GM19328 (cell line): ENCODE results near the gene EMX2.
"Not testable (repeated sequence)": the region's sequence is repeated elsewhere in the genome, so short reads cannot be mapped to it uniquely, and the experiment has no call there.

Experiments
- ATAC-seq: cut with Tn5 transposase; IDR thresholded peaks from one replicate; pipeline ENCODE4 v1.9.1; 2021; ENCODE audit warnings: mild to moderate bottlenecking, moderate library complexity; ENCODE audit not compliant: unreplicated experiment

Gene EMX2

DNA sequence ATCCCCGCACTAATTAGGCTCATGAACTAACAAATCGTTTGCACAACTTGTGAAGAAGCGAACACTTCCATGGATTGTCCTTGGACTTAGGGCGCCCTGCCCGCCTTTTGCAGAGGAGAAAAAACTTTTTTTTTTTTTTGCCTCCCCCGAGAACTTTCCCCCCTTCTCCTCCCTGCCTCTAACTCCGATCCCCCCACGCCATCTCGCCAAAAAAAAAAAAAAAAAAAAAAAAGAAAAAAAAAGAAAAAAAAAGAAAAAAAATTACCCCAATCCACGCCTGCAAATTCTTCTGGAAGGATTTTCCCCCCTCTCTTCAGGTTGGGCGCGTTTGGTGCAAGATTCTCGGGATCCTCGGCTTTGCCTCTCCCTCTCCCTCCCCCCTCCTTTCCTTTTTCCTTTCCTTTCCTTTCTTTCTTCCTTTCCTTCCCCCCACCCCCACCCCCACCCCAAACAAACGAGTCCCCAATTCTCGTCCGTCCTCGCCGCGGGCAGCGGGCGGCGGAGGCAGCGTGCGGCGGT, at the start of gene EMX2:
Gene EMX2, plus strand, starts transcription at position 41 of the 519 bp plus-strand sequence. CDS start 522 bp downstream, outside the sequence.
- ATAC-seq = no peak

DNA sequence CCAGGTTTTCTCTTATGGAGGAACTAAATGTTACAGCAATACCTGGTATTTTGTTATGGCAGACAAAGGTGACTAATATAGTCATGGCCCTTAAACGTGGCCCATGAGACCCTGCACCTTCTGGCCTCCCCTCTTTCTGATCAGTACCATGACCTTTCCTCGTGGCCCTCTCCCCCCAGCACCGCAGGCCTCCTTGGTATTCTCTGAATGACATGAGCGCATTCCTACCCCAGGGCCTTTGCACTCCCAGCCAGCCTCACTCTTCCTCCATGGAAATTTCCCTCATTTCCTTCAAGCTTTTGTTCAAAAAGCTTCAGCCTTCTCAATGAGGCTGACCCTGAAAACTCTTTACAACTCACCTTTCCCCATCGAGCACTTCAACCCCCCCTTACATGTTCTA, 46.5 kb upstream of the EMX2 start:
- ATAC-seq = no peak

DNA sequence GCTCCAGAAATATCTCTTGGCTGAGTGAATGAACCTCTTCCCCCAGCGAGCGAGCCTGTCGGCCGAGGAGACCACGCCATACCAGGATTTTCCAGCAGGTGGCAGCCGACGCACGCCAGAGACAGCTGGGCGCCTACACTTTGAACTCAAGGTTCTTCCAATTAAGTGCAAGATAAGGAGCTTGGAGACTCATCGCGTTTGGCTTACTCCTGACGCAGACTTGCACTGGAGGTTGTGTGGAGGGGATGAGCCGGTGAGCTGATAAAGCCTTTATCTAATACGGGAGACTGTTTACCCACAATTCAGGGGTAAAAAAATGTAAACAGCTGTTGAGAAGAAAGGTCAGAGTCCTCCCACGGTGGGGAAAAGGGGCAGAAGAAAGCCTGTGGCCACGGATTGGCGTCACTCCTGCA, 45.9 kb upstream of the EMX2 start:
- peak; percentile 74 for ATAC-seq

DNA sequence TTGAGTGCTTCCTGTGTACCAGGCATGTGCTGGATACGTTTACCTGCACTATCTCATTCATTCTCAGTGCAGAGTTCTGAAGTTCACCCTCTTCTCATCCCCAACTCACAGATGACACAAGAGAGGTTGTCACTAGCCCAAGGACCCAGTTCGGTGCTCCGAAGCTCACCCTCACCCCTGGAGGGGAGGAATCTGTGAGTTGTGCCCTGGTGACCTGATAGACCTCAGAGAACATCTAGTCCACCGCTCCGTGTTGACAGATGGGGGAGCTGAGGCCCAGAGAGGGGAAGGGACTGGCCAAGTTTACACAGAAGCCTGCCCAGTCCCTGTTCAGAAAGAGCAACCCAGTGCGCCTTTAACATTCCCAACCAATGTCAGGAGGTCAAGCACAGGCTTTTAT, 44.8 kb upstream of the EMX2 start:
- no peak for ATAC-seq

DNA sequence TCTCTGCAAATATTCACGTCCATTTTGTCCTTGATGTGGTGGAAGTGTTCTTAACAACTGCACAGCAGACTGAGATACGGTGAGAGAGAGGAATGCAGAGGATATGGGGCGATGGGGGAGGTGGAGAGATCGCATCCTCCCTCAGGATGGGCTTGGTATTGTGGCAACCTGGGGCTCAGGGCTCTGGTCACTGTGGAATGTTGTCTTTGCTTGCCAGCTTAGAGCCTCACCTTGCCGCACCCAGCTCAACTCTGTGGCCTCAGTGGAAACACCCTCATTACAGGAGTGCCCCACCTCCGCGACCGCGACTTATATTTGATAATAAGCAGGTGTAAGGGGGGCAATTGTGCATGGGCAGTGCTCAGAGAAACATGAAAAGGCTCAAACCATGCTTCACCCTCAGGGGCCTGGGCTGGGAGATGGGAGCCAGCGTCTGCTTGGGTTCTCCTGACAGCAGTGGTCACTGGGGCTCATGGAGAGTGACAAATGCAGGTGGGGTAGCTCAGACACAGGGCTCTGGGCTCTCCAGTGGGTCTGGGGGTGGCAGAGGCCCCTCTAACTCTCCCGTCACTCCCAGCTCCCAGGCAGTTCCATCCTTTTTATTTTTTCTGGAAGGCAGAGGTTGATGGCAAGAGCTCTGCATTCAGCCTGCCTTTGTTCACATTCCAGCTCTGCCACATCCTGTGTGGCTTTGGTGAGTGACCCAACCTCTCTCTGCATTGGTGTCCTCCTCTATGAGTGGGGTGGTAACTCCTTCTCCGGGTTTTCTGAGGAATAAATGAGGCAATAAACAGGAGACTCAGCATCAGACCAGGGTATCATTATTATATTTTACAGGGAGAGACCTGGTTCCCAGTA, 43.1 kb upstream of the EMX2 start:
- ATAC-seq = no peak

DNA sequence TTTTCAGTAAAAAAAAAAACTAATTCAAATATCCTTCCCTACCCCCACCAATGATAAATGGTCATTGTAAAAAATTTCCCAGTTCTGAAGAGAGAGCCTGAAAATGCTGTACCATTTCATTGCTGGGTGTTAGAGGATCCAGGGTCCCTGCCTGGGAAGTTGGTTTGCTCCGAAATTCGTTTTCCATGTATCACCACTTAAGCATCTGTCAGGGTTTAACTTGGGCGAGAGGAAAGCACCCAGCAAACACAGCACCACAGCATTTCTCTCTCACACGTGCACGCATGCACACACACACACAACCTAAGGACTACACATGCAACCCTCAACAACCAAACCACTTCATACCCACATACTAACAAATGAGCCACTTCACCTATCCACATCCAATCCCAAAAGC, 42.1 kb upstream of the EMX2 start:
- no peak for ATAC-seq

DNA sequence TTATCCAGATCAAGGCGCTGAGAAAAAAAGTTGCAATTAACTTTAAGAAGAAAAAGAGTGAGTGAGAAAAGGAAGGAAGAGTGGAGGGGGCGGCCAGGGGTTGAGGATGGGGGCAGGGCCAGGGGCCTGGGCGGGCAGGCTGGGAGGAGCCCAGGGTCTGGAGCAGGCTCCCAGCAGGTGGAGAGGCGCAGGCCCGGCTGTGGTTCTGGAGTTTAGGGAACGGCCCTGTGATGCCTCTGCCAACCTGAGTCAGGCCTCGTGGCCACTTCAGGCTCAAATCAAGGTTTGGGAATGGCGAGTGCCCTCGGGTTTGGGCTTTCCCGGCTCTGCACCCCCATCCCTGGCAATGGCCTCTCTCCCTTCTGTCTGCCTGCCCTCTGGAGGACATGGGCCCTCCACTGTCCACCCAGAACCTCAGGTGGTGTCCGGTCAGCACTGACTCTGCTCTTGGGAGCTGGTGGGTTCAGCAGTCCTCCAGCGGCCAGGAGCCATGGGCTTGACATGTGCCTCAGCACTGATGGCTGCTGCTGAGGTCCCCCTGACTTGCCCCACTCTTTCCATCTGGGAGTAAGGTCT, 41.0 kb upstream of the EMX2 start:
- no peak for ATAC-seq

DNA sequence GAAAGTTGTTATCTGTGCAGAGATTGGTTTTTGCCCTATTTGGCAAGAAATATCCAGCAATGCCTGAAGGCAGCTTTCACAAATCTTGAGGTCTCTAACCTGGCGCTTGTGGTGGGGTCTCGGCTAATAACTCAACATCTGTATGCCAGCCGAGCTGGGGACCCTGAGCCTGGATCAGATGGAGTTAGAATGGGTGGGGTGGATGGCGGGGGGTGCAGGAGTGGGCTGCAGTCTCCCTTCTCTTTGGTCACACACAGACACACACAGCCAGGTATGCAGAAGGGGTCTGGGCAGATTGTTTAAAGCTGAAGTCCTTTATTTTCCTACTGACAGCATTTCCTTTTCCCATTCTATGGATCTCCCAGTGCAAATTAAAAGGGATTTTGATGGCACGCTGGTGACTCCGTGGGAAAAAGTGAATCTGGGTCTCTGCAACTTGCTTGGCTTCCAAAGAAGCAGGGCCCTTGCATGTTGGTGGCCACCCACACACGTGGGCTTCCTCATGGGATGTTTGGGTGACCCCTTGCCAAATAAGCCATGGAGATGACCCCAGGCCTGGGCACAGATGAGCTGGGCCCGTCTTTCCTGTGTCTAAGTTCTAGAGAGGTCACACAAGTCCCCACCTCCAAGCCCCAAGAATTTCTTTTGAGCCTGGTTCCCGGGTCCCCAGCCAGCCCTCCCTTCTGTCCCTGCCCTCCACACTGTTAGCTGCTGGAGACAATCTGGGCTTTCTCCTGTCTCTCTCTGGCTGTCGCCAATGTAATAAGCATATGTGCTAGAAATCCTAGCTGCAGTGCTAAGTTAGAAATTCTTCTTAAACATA, 39.9 kb upstream of the EMX2 start:
- ATAC-seq = no peak

DNA sequence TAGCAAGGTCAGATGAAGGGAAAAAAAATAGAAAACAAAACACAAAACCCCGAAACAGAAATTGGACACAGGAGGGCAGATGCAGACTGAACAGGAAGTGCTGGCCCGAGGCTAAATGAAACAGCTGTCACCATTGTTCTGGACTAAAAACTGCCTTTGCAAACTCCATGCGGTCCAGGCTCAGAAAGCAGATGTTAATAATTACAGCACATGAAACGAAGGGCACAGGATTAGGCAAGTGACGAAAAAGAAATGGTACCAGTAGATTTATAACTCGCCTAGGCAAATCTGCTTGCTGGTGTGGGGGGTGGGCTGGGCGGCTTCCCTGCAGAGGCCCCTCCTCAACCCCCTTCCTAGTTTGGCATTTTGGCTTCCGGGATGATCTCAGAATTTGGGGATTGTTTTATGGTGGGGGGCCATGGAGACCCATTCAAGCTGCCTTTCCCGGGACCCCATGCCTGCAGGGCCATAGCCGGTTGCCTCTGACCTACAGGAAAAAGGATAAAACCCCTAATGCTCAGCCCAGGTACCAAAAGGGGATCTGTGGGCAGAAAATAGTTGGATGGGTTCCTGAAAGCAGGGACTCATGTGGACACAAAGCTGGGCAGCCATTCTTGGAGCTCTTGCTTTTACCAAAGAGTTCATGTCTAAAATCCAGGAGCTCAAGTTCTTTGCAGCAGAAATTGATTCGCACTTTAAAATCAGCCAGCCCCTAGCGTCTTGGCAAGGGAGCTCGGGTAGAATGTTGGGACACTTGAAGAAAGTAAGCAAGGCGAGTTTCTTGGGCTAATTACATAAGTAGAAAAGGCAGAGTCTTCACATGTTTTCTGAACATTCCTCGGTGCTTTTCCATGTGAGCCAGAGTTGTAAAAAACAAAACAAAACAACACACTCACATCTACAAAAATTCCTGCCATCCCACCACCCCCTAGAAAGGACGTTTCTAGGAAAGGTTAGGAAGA, 39.0 kb upstream of the EMX2 start:
- ATAC-seq = no peak

DNA sequence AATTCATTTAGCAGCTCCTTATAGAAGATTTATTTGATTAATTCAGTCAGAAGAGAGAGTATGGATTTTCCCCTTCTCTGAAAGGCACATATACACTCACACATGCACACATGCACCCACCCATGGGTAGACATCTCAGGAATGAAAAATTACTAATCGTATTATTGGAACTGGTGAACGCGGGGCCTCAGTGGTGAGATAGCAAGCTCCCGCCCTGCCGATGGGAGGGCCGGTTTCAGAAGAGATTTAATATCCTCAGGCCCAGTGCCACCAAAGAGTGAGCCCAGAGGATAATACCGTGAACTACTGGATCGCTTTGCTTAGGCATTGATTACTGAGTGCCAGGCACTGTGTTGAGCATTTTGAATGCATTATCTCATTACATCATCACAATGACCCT, 38.0 kb upstream of the EMX2 start:
- ATAC-seq = no peak

DNA sequence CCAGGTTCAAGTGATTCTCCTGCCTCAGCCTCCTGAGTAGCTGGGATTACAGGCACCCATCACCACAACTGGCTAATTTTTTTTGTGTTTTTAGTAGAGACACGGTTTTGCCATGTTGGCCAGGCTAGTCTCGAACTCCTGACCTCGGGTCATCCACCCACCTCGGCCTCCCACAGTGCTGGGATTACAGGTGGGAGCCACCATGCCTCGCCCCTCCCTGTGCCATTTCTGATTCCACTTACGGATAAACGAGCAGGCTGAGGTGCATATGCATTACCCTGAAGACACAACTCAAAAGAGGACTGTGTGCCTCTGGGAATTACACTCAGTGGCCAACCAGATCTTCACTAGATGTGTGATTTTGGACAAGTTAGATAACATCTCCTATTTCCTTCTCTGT, 35.5 kb upstream of the EMX2 start:
- ATAC-seq = not testable (repeated sequence)

DNA sequence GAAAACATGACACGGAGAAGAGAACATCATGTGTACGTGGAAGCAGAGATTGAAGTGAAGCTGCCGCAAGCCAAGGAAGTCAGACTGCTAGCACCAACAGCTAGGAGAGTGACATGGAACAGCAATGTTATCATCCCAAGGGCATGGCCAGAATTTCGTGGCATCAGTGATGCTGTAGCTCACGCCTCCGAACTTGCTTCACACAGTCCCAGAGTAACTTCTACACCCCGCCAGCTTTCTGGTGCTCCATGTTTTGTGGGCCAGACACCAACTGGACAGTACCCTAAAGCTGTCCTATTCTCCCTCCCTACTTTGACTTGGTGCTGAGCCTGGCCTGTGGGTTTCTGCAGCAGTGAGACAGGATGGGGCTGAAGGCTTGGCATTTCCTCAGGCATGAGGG, 33.0 kb upstream of the EMX2 start:
- no peak for ATAC-seq

DNA sequence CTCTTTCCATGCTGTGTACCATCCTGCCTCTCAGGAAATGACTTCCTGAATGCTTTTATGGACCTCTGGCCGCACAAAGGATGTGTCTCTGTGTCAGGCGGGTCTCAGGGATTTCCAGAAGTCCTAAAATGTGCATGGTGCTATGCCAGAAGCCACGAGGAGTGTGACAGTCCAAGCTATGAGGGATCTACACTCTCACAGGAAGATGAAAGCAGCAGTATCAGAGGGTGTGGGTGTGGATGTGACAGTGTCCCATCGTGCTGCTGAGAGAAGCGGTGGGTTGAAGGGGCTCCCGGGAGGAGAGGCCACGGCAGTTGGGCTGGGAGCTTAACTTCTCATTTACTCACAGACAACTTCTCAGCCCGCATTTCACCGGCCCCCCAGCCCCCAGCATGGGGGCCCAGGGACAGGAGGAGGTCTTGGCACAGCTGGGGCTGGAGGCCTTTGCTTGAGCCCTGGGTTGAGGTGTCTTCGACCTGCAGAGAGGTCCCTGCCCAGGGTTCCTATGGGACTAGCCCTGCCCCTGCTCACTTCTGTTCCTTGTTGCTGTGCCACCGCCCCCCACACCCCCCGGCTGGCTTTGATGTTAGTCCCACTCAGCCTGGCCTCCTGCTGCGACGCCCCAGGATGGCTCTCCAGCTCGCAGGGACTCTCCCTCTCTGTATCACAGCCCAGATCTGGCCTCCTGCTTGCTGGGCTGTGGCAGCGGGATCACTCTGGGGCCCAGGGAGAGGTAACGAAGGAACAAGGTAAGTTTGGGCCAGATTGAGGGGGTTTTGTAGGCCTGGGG, 30.8 kb upstream of the EMX2 start:
- no peak for ATAC-seq

DNA sequence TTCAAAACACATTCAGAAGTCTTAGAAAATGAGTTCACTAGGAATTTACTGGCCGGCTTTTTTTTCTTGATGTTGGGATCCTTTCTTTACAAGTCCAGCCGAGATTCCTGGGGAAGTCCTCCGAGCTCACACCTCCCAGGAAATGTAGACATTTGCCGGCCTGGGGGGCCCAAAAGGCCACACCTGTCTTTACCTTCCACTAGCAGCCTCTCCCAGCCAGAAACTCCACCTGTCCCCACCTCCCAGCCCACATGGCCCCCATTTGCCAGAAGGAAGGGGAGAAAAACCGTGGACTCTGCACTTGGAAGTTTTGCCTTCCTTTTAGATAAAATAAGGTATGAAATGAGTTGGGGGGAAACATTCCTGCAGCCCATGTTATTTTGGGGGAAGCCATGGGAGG, 27.6 kb upstream of the EMX2 start:
- no peak for ATAC-seq

DNA sequence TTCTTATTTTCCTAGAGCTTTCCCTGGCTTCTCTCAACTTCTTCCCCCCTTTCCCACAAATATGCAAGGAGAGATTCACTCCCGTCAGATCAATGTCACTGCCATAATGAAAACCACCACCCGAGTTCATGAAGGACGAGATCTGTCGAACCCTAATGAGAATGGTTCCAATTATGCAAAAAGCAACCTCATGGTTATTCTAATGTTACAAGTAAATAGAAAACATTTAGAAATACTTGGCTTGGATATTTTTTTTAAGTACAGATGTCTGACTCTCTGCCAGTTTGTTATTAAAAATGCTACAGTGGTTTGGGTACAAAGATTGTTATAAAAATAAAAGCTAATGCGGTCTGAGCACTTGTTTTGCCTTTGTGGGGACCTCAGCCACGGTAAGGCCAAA, 25.9 kb upstream of the EMX2 start:
- ATAC-seq = no peak

DNA sequence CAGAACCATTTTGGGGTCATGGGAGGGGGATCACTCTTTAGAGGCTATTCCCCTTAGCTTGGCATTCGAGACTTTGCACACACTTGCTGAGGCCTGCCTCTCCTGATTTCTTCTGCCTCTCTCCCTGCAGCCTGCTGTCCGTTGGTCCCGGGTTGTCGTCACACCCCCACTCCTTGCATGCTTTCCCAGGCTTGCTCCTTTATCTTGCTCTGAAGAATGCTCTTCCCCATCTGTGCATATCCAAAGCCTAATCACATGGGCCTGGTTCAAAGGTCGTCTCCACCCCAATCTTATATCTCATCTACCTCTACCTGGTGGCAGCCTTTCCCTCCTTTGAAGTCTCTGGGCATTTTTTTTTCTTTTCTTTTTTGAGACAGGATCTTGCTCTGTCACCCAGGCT, 24.3 kb upstream of the EMX2 start:
- ATAC-seq = no peak

DNA sequence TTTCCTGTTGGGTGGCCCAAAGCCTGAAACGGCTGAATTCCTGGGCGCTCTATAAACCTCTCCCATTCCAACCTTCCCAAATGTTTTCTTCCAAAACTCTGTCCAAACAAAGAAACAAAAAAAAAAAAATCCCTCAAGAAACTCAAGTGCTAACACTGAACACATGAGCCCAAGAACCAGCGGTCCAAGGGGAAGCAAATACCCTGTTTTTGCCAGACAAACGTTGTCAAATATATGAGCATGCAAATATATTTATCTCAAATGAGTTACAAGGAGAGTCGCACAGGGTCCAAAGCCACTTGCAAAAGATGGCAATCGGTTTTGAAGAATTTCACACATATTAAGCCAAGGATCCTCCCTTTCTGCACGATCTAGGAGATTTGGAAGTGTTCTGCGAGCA, 23.3 kb upstream of the EMX2 start:
- no peak for ATAC-seq

DNA sequence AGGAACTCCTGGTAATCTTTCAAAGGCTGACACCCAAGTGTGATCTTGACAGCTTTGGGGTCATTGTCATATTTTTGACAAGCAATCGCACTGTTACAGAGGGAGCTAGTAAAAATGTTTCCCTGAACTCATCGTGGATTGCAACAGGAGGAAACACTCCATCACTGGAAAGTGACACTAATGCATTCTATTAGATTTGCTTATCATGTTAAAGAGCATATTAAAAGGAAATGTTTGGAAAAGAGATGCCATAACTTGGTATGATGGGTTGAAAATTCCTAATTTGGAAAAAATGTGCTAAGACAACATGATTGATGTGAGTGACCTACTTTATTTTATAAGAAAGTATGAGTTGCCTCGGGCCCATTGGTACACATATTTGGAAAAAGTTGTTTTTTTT, 22.7 kb upstream of the EMX2 start:
- ATAC-seq = no peak

DNA sequence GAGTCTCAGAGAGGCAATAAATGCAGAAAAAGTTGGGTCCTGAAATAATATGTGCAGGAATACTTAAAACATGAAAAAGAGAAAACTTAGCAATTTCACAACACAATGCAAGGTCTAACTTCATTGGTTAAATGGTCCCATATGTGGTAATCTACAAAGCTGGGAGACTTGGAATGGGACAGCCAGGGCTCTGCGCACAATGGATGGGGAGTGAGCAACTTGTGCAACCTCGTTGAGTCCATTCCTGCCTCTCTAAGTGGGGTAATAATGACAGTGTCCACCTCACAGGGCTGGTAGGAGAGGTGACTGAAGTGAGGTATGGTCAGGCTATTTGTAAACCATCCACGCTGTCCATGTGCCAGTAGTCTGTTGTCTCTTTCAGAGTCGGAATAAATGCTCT, 11.8 kb upstream of the EMX2 start:
- ATAC-seq = no peak
